ENCODE measurements around the gene SSC5D.

DNA sequence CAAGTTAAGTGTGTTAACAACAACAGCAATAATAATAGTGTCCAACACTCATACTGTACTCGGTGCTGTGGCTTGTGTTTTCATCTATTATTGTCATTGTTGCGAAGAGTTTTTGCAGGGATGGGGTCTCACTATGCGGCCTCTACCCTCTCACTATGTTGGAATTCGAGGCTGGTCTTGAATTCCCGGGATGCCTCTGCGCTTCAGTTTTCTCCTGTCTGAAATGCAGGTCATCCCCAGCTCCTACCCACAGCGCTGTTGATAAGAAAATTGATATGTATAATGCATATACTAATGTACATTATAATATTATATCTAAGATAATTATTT is 62.0 kb downstream of the SSC5D start:
- no peak for TF ChIP-seq POLR2A (IDR thresholded peaks at IDR 0.05)
- TF ChIP-seq, protein P1, sequence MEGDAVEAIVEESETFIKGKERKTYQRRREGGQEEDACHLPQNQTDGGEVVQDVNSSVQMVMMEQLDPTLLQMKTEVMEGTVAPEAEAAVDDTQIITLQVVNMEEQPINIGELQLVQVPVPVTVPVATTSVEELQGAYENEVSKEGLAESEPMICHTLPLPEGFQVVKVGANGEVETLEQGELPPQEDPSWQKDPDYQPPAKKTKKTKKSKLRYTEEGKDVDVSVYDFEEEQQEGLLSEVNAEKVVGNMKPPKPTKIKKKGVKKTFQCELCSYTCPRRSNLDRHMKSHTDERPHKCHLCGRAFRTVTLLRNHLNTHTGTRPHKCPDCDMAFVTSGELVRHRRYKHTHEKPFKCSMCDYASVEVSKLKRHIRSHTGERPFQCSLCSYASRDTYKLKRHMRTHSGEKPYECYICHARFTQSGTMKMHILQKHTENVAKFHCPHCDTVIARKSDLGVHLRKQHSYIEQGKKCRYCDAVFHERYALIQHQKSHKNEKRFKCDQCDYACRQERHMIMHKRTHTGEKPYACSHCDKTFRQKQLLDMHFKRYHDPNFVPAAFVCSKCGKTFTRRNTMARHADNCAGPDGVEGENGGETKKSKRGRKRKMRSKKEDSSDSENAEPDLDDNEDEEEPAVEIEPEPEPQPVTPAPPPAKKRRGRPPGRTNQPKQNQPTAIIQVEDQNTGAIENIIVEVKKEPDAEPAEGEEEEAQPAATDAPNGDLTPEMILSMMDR (IDR thresholded peaks at IDR 0.05): no peak

Data from thyroid gland (tissue), 4 donors.